GM06990 (cell line): Measurements from ENCODE around the gene ARHGAP35.

Source experiments
- DNase-seq: peaks from one replicate; pipeline ENCODE4 v3.0.0-alpha.2; 2011; ENCODE audit not compliant: insufficient read length; ENCODE audit errors: extremely low read depth
- H3K27me3 ChIP-seq: replicated peaks from 2 replicates; pipeline ENCODE4 v1.6.0; 2011; ENCODE audit warnings: low read length; ENCODE audit not compliant: control insufficient read depth, insufficient read depth
- H3K36me3 ChIP-seq: 2 replicates; pipeline ENCODE4 v1.5.1; 2011; ENCODE audit warnings: low read length; ENCODE audit not compliant: control insufficient read depth, insufficient read depth
- H3K4me3 ChIP-seq: replicated peaks from 2 replicates; pipeline ENCODE4 v1.5.1; 2011; ENCODE audit warnings: low read depth, mild to moderate bottlenecking, control low read depth, low read length
- TF ChIP-seq, protein P1 (sequence below): IDR thresholded peaks from 2 replicates; pipeline ENCODE4 v1.5.1; 2011; ENCODE audit warnings: low read length, control low read depth, mild to moderate bottlenecking, inconsistent platforms; ENCODE audit not compliant: insufficient read depth, poor library complexity, severe bottlenecking

The ARHGAP35 gene

GRCh38 chr19:46909356-46909755 lies 48.6 kb downstream of the ARHGAP35 start:
- Histone ChIP-seq H3K36me3 (no peaks in the 10 kb centered on the region), H3K27me3 (no peaks in the 10 kb centered on the region), H3K4me3 (no peak overlapping the region)
- TF ChIP-seq, protein P1, sequence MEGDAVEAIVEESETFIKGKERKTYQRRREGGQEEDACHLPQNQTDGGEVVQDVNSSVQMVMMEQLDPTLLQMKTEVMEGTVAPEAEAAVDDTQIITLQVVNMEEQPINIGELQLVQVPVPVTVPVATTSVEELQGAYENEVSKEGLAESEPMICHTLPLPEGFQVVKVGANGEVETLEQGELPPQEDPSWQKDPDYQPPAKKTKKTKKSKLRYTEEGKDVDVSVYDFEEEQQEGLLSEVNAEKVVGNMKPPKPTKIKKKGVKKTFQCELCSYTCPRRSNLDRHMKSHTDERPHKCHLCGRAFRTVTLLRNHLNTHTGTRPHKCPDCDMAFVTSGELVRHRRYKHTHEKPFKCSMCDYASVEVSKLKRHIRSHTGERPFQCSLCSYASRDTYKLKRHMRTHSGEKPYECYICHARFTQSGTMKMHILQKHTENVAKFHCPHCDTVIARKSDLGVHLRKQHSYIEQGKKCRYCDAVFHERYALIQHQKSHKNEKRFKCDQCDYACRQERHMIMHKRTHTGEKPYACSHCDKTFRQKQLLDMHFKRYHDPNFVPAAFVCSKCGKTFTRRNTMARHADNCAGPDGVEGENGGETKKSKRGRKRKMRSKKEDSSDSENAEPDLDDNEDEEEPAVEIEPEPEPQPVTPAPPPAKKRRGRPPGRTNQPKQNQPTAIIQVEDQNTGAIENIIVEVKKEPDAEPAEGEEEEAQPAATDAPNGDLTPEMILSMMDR = no peak
- no peak for DNase-seq
